Mesendoderm (in vitro differentiated cells): ENCODE measurements around the gene SV2A.
A peak's percentile ranks its signal among the peaks of the same experiment; 100 is the strongest.

Source experiments
- DNase-seq: peaks from one replicate; pipeline ENCODE4 v3.0.0; 2013
- H2AK5ac ChIP-seq: 2 replicates; pipeline ENCODE4 v1.6.1; 2013; ENCODE audit warnings: low read length, inconsistent platforms
- H2BK120ac ChIP-seq: 2 replicates; pipeline ENCODE4 v1.6.1; 2013; ENCODE audit warnings: low read depth, mild to moderate bottlenecking, low read length, moderate library complexity, mixed read lengths
- H2BK15ac ChIP-seq: replicated peaks from 2 replicates; pipeline ENCODE4 v1.6.1; 2013; ENCODE audit warnings: low read depth, mild to moderate bottlenecking, moderate library complexity
- H2BK5ac ChIP-seq: 2 replicates; pipeline ENCODE4 v1.6.1; 2013; ENCODE audit warnings: low read length, inconsistent platforms
- H3K18ac ChIP-seq: 2 replicates; pipeline ENCODE4 v1.6.1; 2013; ENCODE audit warnings: mild to moderate bottlenecking, low read length, mixed read lengths
- H3K23ac ChIP-seq: one replicate; pipeline ENCODE4 v1.6.1; 2013; ENCODE audit warnings: low read length
- H3K27ac ChIP-seq: 2 replicates; pipeline ENCODE4 v1.5.1; 2013; ENCODE audit warnings: low read depth, mild to moderate bottlenecking, inconsistent platforms, low read length, moderate library complexity
- H3K27me3 ChIP-seq: 2 replicates; pipeline ENCODE4 v1.6.1; 2013; ENCODE audit warnings: low read length, control low read depth, mild to moderate bottlenecking, inconsistent platforms; ENCODE audit not compliant: insufficient read depth, poor library complexity
- H3K36me3 ChIP-seq: 2 replicates; pipeline ENCODE4 v1.6.1; 2013; ENCODE audit warnings: low read length, inconsistent platforms; ENCODE audit not compliant: control insufficient read depth, insufficient read depth
- H3K4ac ChIP-seq: one replicate; pipeline ENCODE4 v1.6.1; 2013; ENCODE audit warnings: low read depth, mild to moderate bottlenecking, low read length, moderate library complexity
- H3K4me1 ChIP-seq: 2 replicates; pipeline ENCODE4 v1.6.1; 2013; ENCODE audit warnings: low read depth, low read length, inconsistent platforms; ENCODE audit not compliant: control insufficient read depth
- H3K4me2 ChIP-seq: 2 replicates; pipeline ENCODE4 v1.6.1; 2013; ENCODE audit warnings: low read length
- H3K4me3 ChIP-seq: 2 replicates; pipeline ENCODE4 v1.5.1; 2013; ENCODE audit warnings: mild to moderate bottlenecking, low read length
- H3K56ac ChIP-seq: one replicate; pipeline ENCODE4 v1.6.1; 2013; ENCODE audit warnings: low read length
- H3K79me1 ChIP-seq: 2 replicates; pipeline ENCODE4 v1.6.1; 2013; ENCODE audit warnings: low read length, inconsistent platforms
- H3K79me2 ChIP-seq: 2 replicates; pipeline ENCODE4 v1.6.1; 2013; ENCODE audit warnings: mild to moderate bottlenecking, low read length; ENCODE audit not compliant: control insufficient read depth, insufficient read depth
- H3K9ac ChIP-seq: 2 replicates; pipeline ENCODE4 v1.6.1; 2013; ENCODE audit warnings: low read length, inconsistent platforms
- H4K5ac ChIP-seq: one replicate; pipeline ENCODE4 v1.6.1; 2013; ENCODE audit warnings: low read length
- H4K8ac ChIP-seq: one replicate; pipeline ENCODE4 v1.6.1; 2013; ENCODE audit warnings: low read depth, mild to moderate bottlenecking, control low read depth, low read length, moderate library complexity
- WGBS: extraction: QIAGEN DNeasy Blood & Tissue Kit; methylation state at CpG from one replicate; pipeline ENCODE4 v1.1.7; 2013; ENCODE audit warnings: low lambda C conversion rate, missing lambda C conversion rate; ENCODE audit not compliant: insufficient coverage; ENCODE audit errors: extremely low coverage; 5-methylcytosine and 5-hydroxymethylcytosine counted together

Gene SV2A

GRCh38 chr1:149936170-149936991 is 18.7 kb upstream of the SV2A start, which contains the start of gene MTMR11:
Gene MTMR11 (minus strand): TSS chr1:149936879. CDS start chr1:149936647, 232 bp downstream.
- WGBS: no CpG with 5 or more reads among the region's 18 CpGs
- H3K4me3 ChIP-seq: peak within 1 kb of the TSS; percentile 31

DNA sequence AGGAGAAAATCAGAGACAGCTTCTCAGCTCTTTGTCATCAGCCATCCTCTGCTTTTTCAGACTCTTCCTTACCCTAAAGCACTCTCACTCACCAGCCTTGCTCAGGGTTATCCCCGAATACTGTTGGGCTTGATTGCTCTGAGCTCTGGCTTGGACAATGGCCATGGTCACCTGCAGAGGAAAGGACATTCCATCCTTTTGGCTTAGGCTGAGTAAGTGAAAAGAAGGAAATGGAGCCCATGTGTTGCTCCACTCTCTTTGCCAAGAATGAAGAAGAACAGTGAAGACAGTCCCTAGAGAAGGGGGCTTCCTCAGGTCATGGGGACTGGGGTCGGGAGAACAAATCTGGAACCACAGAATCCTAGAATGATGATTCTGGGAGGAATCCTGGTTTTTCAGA is 16.7 kb upstream of the SV2A start:
- no peak overlapping the region for H2BK5ac ChIP-seq
- no peak overlapping the region for H3K4me3 ChIP-seq
- H3K27ac ChIP-seq: no peak overlapping the region
- H3K36me3 ChIP-seq: peaks cover 2% of the 10 kb centered on the region
- H3K4ac ChIP-seq: no peak overlapping the region
- H3K56ac ChIP-seq: no peak overlapping the region
- H3K18ac ChIP-seq: no peak overlapping the region
- H3K79me1 ChIP-seq: no peaks in the 10 kb centered on the region
- no peak overlapping the region for H2AK5ac ChIP-seq
- no peak overlapping the region for H2BK120ac ChIP-seq
- no peak overlapping the region for H3K4me2 ChIP-seq
- no CpG with 5 or more reads among the region's 2 CpGs for WGBS
- H3K79me2 ChIP-seq: no peaks in the 10 kb centered on the region
- H3K27me3 ChIP-seq: no peaks in the 10 kb centered on the region
- H2BK15ac ChIP-seq: no peak overlapping the region
- no peak overlapping the region for H3K9ac ChIP-seq
- no peak overlapping the region for H3K23ac ChIP-seq
- H3K4me1 ChIP-seq: peaks cover 2% of the 10 kb centered on the region
- H4K5ac ChIP-seq: no peak overlapping the region
- DNase-seq: no peak
- no peak overlapping the region for H4K8ac ChIP-seq

More at GRCh38 chr1:149936170-149936991, 18.7 kb upstream of the SV2A start, which contains the start of gene MTMR11:
- no peak within 1 kb of the TSS for H4K5ac ChIP-seq
- no peaks in the 10 kb centered on the region for H3K79me1 ChIP-seq
- H2BK15ac ChIP-seq: no peak within 1 kb of the TSS
- peak within 1 kb of the TSS; percentile 62 for H3K9ac ChIP-seq
- H3K4ac ChIP-seq: peak within 1 kb of the TSS; percentile 36
- no peak within 1 kb of the TSS for H2BK120ac ChIP-seq
- H3K79me2 ChIP-seq: no peaks in the 10 kb centered on the region
- H4K8ac ChIP-seq: no peak within 1 kb of the TSS
- no peaks in the 10 kb centered on the region for H3K27me3 ChIP-seq
- H3K18ac ChIP-seq: no peak within 1 kb of the TSS
- H3K23ac ChIP-seq: no peak within 1 kb of the TSS
- peak; percentile 58 for DNase-seq
- no peak within 1 kb of the TSS for H2BK5ac ChIP-seq
- H3K56ac ChIP-seq: peak within 1 kb of the TSS; percentile 80
- H3K4me1 ChIP-seq: peaks cover 2% of the 10 kb centered on the region
- H3K27ac ChIP-seq: no peak within 1 kb of the TSS
- no peak within 1 kb of the TSS for H2AK5ac ChIP-seq
- H3K4me2 ChIP-seq: peak within 1 kb of the TSS; percentile 64
- H3K36me3 ChIP-seq: peaks cover 2% of the 10 kb centered on the region

DNA sequence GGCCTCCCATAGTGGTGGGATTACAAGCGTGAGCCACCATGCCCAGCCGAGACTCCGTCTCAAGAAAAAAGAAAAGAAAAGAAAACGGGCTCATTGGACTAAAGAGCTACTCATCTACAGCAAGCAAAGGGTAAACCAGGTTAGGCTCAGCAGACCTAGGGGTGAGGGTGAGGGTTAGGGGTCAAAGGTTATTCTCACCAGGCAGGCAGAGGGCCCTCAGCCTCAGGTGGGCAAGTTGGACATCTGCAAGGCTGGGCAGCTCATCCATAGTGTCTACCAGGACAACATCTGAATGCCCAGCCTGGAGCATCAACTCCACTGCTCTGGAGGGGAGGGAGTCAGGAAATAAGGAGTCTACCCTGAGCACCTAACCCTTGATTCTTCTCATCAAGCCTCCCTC is 15.6 kb upstream of the SV2A start:
- no peak overlapping the region for H3K4me2 ChIP-seq
- H3K79me1 ChIP-seq: no peaks in the 10 kb centered on the region
- no peak overlapping the region for H2BK15ac ChIP-seq
- H3K18ac ChIP-seq: no peak overlapping the region
- H3K56ac ChIP-seq: no peak overlapping the region
- H2BK5ac ChIP-seq: no peak overlapping the region
- H2AK5ac ChIP-seq: no peak overlapping the region
- H4K8ac ChIP-seq: no peak overlapping the region
- no CpG with 5 or more reads among the region's 4 CpGs for WGBS
- H3K4me3 ChIP-seq: no peak overlapping the region
- DNase-seq: no peak
- H3K36me3 ChIP-seq: peaks cover 2% of the 10 kb centered on the region
- no peak overlapping the region for H3K9ac ChIP-seq
- H3K27me3 ChIP-seq: no peaks in the 10 kb centered on the region
- H3K79me2 ChIP-seq: no peaks in the 10 kb centered on the region
- H3K4me1 ChIP-seq: no peaks in the 10 kb centered on the region
- no peak overlapping the region for H4K5ac ChIP-seq
- H2BK120ac ChIP-seq: no peak overlapping the region
- H3K4ac ChIP-seq: no peak overlapping the region
- no peak overlapping the region for H3K23ac ChIP-seq
- H3K27ac ChIP-seq: no peak overlapping the region

DNA sequence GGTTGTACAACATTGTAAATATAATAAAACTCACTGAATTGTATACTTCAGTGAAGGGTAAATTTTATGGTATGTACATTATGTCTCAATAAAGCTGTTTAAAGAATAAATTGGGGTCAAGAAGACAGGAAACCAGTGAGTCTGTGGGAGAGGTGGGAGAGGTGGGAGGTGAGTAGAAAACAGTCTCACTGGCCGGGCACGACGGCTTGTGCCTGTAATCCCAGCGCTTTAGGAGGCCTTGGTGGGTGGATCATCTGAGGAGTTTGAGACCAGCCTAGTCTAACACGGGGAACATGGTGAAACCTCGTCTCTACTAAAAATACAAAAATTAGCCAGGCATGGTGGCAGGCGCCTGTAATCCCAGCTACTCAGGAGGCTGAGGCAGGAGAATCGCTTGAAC is 14.8 kb upstream of the SV2A start:
- Histone ChIP-seq H3K4ac (no peak overlapping the region), H3K27me3 (no peaks in the 10 kb centered on the region), H3K56ac (no peak overlapping the region), H2AK5ac (no peak overlapping the region), H2BK120ac (no peak overlapping the region), H2BK15ac (no peak overlapping the region), H3K4me2 (no peak overlapping the region), H3K23ac (no peak overlapping the region), H3K4me3 (no peak overlapping the region), H4K8ac (no peak overlapping the region), H2BK5ac (no peak overlapping the region), H3K79me2 (peaks cover under 1% of the 10 kb centered on the region), H3K9ac (no peak overlapping the region), H3K79me1 (no peaks in the 10 kb centered on the region), H3K27ac (no peak overlapping the region), H3K18ac (no peak overlapping the region), H3K4me1 (no peaks in the 10 kb centered on the region), H3K36me3 (peaks cover 2% of the 10 kb centered on the region), H4K5ac (no peak overlapping the region)
- no peak for DNase-seq
- WGBS: no CpG with 5 or more reads among the region's 8 CpGs

- Histone ChIP-seq H3K9ac (no peak overlapping the region), H4K5ac (no peak overlapping the region), H3K18ac (no peak overlapping the region), H3K4ac (no peak overlapping the region), H2BK120ac (no peak overlapping the region), H2AK5ac (no peak overlapping the region), H3K79me2 (peaks cover 12% of the 10 kb centered on the region), H3K27ac (no peak overlapping the region), H3K4me2 (no peak overlapping the region), H2BK15ac (no peak overlapping the region), H3K27me3 (no peaks in the 10 kb centered on the region), H3K4me1 (peaks cover 2% of the 10 kb centered on the region), H3K23ac (no peak overlapping the region), H3K36me3 (peaks cover 4% of the 10 kb centered on the region), H4K8ac (no peak overlapping the region), H3K4me3 (no peak overlapping the region), H3K79me1 (peaks cover 4% of the 10 kb centered on the region), H2BK5ac (no peak overlapping the region), H3K56ac (no peak overlapping the region)
- WGBS: no CpG with 5 or more reads among the region's 13 CpGs
- DNase-seq: no peak
These were observed 13.7 kb upstream of the SV2A start for GRCh38 chr1:149931212-149931790.
